Measurements from ENCODE around the gene CDC34.

CDC34 gene

DNA sequence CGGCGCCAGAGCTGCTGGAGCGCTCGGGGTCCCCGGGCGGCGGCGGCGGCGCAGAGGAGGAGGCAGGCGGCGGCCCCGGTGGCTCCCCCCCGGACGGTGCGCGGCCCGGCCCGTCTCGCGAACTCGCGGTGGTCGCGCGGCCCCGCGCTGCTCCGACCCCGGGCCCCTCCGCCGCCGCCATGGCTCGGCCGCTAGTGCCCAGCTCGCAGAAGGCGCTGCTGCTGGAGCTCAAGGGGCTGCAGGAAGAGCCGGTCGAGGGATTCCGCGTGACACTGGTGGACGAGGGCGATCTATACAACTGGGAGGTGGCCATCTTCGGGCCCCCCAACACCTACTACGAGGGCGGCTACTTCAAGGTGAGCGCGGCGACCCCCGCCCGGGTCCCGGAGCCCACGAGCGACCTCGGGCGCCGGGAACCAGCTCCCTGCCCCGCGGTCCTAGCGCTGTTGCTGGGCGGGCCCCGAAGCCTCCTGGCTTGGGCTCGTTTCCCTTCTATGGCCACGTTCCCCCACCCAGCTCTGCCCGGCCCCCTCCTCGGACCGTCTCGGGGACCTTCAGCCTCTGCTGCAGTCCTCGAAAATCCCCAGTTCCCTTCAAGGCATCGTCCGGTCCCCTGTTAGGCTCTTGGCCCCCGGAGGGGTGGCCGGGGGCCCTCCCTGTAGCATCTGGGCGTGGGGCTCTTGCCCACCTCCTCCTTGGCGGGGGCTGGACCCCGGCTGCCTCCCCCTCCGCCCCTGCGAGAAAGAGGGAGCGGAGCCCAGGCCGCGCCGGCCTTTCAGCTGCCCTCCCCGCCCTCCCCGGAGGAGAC lies at the start of gene CDC34:
TSS of gene CDC34 (plus strand) at position 8 of the 808 bp plus-strand sequence. CDS start at position 180, 172 bp downstream.
- Mint-ChIP-seq H3K27ac (peak within 1 kb of the TSS; percentile 84), H3K4me1 (ENCODE audit: low read depth) (peaks cover 3% of the 10 kb centered on the region), H3K4me3 (peak within 1 kb of the TSS; percentile 81), H3K9me3 (no peaks in the 10 kb centered on the region), H3K36me3 (ENCODE audit: low read depth) (no peaks in the 10 kb centered on the region), H3K27me3 (ENCODE audit: low read depth) (no peaks in the 10 kb centered on the region)
- no peak for DNase-seq (ENCODE audit: low spot score)

DNA sequence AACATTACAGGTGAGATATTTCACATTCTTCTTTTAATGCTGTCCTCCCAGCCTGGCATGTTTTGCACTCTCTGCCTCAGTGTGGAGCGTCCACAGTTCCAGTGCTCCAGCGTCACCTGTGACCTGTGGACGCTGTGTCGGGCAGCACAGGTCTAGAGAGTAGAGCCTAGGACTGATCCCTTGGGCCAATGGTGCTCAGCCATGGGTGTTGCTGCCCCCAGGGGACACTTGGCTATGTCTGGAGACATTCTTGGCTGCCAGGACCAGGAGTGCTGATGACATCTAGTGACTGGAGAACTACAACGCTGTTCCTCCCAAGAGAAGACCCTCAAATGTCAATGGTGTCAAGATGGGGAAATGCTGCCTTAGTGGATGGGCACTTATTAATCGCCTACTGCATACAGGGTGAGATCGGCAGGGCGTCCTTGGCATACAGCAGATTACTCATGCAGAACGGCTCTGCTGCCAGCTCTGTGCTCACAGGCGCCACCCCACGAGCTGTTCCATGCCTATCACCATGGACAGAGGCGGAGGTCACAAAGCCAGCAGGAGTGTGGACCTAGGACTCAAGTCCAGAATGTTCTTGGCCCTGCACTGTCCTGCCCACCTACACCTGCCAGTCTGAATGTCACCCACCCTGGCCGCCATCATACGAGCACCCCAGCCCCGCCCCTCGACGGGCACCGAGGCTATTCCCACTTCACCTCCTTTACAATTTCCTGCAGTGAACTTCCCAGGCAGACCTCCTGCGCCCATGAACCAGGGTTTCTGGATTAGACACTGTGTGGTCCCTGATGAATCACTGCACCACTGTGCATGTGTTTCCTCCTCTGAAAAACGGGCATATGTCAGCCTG lies 49.1 kb upstream of the CDC34 start:
- peaks cover 4% of the 10 kb centered on the region for H3K4me1 Mint-ChIP-seq (ENCODE audit: low read depth)
- no peak overlapping the region for H3K27ac Mint-ChIP-seq
- no peak for DNase-seq (ENCODE audit: low spot score)
- H3K9me3 Mint-ChIP-seq, result peaks cover 20% of the 10 kb centered on the region
- H3K27me3 Mint-ChIP-seq (ENCODE audit: low read depth), result peaks cover 11% of the 10 kb centered on the region
- H3K4me3 Mint-ChIP-seq, result no peak overlapping the region
- H3K36me3 Mint-ChIP-seq (ENCODE audit: low read depth), result peaks cover 12% of the 10 kb centered on the region

GRCh38 chr19:483332-484072 lies 48.1 kb upstream of the CDC34 start:
- Mint-ChIP-seq H3K27me3 (ENCODE audit: low read depth) (peaks cover 11% of the 10 kb centered on the region), H3K27ac (no peak overlapping the region), H3K9me3 (peaks cover 20% of the 10 kb centered on the region), H3K4me3 (no peak overlapping the region), H3K36me3 (ENCODE audit: low read depth) (peaks cover 12% of the 10 kb centered on the region), H3K4me1 (ENCODE audit: low read depth) (peaks cover 7% of the 10 kb centered on the region)
- DNase-seq (ENCODE audit: low spot score), result no peak

DNA sequence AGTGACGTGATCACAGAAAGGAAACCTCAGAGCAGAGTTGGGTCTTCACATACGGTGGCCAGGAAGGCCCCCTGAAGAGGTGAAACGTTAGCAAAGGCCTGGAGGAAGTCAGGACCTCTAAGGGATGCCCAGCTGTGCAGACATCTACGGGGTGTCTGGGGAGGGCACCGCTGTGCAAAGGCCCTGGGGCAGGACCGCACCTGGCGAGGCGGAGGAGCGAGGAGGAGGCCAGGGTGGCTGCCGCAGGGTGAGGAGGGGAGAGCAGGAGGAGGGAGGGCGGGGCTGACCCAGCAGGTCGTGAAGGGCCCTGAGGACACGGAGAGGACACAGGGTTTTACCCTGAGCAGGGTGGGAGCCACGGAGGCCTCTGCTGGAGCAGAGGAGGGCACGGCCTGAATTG lies 47.1 kb upstream of the CDC34 start:
- Mint-ChIP-seq H3K9me3 (peaks cover 20% of the 10 kb centered on the region), H3K4me1 (ENCODE audit: low read depth) (peaks cover 7% of the 10 kb centered on the region), H3K4me3 (no peak overlapping the region), H3K36me3 (ENCODE audit: low read depth) (peaks cover 12% of the 10 kb centered on the region), H3K27ac (no peak overlapping the region), H3K27me3 (ENCODE audit: low read depth) (peaks cover 11% of the 10 kb centered on the region)
- DNase-seq (ENCODE audit: low spot score), result no peak

DNA sequence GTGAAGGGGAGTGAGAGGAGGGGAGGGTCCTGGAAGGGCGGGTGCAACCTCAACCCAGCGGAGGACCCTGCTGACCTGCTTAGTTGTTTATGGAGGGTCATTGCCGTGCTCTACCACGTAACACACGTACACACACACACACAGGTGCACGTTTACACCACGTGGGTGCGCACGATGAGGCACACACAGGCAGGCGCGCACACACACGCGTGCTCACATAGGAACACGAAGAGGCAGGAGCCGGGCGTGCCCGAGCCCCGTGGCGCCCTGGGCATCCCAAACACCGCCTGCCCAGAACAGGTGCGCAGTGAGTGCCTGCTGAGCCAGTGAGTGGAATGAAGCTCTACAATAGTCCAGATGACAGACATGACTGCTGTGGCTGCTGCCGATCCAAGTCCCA lies 46.5 kb upstream of the CDC34 start:
- H3K27ac Mint-ChIP-seq, result no peak overlapping the region
- H3K36me3 Mint-ChIP-seq (ENCODE audit: low read depth), result peaks cover 12% of the 10 kb centered on the region
- H3K9me3 Mint-ChIP-seq, result peaks cover 17% of the 10 kb centered on the region
- H3K4me1 Mint-ChIP-seq (ENCODE audit: low read depth), result peaks cover 9% of the 10 kb centered on the region
- H3K4me3 Mint-ChIP-seq, result no peak overlapping the region
- DNase-seq (ENCODE audit: low spot score), result no peak
- H3K27me3 Mint-ChIP-seq (ENCODE audit: low read depth), result peaks cover 11% of the 10 kb centered on the region

DNA sequence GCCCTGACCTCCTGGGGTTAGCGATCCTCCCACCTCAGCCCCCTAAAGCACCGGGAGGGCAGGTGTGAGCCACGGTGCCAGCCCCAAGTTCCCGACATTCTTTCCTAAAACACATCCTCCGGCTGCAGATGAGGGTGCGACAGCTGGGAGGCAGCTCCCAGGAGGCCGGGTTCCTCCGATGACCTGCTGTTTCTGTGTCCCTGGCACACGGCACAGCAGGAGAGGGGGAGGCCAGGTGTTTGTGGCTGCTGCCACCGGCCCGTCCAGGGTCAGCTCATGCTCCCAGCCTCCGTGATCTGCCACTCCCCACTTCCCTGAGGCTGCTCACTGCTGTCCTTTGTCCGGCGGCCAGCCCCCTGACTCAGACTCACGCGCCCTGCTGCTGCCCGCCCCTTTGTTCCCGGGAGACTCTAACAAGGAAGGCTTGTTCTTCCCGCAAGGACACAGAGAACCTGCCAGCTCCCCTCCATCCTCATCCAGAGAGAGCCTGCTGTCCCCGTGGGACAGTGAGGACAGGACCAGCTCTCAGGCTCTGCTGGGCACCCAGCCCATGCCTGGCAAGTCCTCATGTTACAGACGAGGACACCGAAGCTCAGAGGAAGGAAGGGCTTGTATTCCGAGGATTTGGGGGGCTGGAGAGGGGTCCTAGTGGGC lies 45.9 kb upstream of the CDC34 start:
- Mint-ChIP-seq H3K36me3 (ENCODE audit: low read depth) (peaks cover 7% of the 10 kb centered on the region), H3K9me3 (peaks cover 11% of the 10 kb centered on the region), H3K4me1 (ENCODE audit: low read depth) (peaks cover 5% of the 10 kb centered on the region), H3K27me3 (ENCODE audit: low read depth) (peaks cover 5% of the 10 kb centered on the region), H3K4me3 (no peak overlapping the region), H3K27ac (no peak overlapping the region)
- no peak for DNase-seq (ENCODE audit: low spot score)

GRCh38 chr19:488505-489417 lies 42.8 kb upstream of the CDC34 start:
- DNase-seq (ENCODE audit: low spot score), result peak; percentile 90
- Mint-ChIP-seq H3K4me1 (ENCODE audit: low read depth) (peaks cover 7% of the 10 kb centered on the region), H3K27ac (peak overlapping the region; percentile 90)

DNA sequence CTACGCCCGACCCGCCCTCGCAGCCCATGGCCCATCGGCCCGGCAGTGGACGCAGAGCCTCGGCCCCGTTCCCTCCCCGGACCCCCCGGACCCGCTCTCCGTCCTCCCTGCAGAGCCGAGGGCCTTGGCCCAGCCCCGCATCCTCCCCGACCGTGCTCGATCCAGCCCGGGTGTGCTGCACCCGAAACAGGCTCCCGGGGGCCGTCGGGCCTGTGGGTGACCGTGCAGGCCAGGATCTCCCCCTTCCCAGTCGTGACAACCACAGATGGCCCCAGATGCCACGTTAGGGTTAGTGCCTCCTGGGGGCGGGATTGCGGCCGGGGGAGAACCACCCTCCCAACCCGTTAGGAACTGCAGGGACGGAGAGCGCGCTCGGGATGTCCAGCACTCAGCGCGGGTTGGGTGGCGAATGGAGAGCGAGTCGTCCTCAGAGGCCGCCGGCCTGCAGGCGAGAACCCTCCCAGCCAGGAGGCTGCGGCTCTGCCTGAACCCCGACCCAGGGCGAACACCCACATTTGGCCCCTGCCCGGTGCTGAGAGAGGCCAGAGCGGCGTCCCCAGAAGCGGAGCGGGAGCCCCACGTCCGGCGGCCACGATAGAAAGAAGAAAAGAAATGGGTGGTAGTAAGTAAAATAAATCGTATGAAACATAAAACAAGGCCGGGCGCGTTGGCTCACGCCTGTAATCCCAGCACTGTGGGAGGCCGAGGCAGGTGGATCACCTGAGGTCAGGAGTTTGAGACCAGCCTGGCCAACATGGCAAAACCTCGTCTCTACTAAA lies 42.0 kb upstream of the CDC34 start:
- no peak for DNase-seq (ENCODE audit: low spot score)
- peaks cover 7% of the 10 kb centered on the region for H3K4me1 Mint-ChIP-seq (ENCODE audit: low read depth)
- H3K9me3 Mint-ChIP-seq, result peaks cover 3% of the 10 kb centered on the region
- no peaks in the 10 kb centered on the region for H3K36me3 Mint-ChIP-seq (ENCODE audit: low read depth)
- H3K27ac Mint-ChIP-seq, result peak overlapping the region; percentile 68
- peaks cover 3% of the 10 kb centered on the region for H3K27me3 Mint-ChIP-seq (ENCODE audit: low read depth)
- H3K4me3 Mint-ChIP-seq, result peak overlapping the region; percentile 73

More at GRCh38 chr19:488505-489417, 42.8 kb upstream of the CDC34 start:
- peaks cover 3% of the 10 kb centered on the region for H3K27me3 Mint-ChIP-seq (ENCODE audit: low read depth)
- H3K36me3 Mint-ChIP-seq (ENCODE audit: low read depth), result no peaks in the 10 kb centered on the region
- H3K4me3 Mint-ChIP-seq, result peak overlapping the region; percentile 84
- peaks cover 3% of the 10 kb centered on the region for H3K9me3 Mint-ChIP-seq

GRCh38 chr19:491146-491741 lies 40.3 kb upstream of the CDC34 start:
- H3K4me3 Mint-ChIP-seq, result no peak overlapping the region
- H3K9me3 Mint-ChIP-seq, result peaks cover 3% of the 10 kb centered on the region
- H3K4me1 Mint-ChIP-seq (ENCODE audit: low read depth), result peaks cover 7% of the 10 kb centered on the region
- H3K27ac Mint-ChIP-seq, result no peak overlapping the region
- peaks cover 9% of the 10 kb centered on the region for H3K27me3 Mint-ChIP-seq (ENCODE audit: low read depth)
- DNase-seq (ENCODE audit: low spot score), result no peak
- H3K36me3 Mint-ChIP-seq (ENCODE audit: low read depth), result no peaks in the 10 kb centered on the region

DNA sequence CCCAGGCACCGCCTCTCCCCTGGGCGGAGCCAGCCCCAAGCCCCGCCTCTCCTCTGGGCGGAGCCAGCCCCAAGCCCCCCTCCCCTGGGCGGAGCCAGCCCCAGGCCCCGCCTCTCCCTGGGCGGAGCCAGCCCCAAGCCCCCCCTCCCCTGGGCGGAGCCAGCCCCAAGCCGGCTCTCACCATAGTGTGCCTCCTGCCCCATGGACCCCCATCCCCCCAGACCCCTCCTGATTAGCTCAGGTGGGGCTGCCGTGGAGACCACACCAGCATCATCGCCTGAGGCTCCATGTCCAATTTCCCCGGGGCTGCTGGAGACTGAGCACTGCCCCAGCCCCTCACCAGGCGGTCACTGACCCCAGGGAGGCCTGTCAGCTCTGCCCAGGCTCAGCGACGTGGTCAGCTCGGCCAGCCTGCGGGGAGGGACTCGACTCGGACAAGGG lies 39.4 kb upstream of the CDC34 start:
- Mint-ChIP-seq H3K4me3 (no peak overlapping the region), H3K9me3 (peaks cover 3% of the 10 kb centered on the region), H3K4me1 (ENCODE audit: low read depth) (peaks cover 7% of the 10 kb centered on the region), H3K36me3 (ENCODE audit: low read depth) (no peaks in the 10 kb centered on the region), H3K27ac (no peak overlapping the region), H3K27me3 (ENCODE audit: low read depth) (peaks cover 9% of the 10 kb centered on the region)
- DNase-seq (ENCODE audit: low spot score), result no peak

DNA sequence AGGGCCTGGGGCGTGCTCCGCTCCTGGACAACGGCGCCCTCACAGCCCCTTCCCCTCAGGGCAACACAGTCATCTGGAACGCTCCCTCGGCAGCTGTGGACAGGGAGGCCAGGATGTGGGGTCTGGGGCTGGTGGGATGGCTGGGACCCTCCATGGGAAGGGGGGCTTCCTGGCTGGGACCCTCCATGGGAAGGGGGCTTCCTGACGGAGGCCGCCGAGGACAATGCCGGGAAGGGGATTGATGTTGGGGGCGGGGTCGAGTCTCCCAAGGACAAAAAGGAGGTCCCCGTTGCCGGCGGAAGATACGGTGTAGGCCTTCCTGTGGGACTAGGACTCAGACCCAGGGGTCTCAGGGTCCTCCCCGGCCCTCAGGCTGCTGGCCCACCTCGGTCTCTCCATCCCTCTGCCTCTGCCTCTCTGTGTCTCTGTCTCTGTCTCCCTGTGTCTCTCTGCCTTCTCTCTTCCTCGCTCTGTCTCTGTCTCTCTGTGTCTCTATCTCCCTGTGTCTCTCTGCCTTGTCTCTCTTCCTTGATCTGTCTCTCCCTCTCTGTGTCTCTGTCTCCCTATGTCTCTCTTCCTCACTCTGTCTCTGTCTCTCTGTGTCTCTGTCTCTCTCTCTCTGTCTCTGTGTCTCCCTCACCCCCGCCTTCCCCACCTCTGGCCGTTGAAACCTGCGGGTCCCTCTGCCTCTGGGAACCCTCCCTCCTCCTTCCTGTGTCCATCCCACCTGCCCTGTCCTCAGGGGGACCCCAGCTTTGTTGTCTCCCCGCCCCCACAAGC lies 38.0 kb upstream of the CDC34 start:
- DNase-seq (ENCODE audit: low spot score), result no peak
- Mint-ChIP-seq H3K4me3 (no peak overlapping the region), H3K4me1 (ENCODE audit: low read depth) (peaks cover 4% of the 10 kb centered on the region), H3K9me3 (peaks cover 3% of the 10 kb centered on the region), H3K36me3 (ENCODE audit: low read depth) (no peaks in the 10 kb centered on the region), H3K27ac (peak overlapping the region; percentile 60), H3K27me3 (ENCODE audit: low read depth) (peaks cover 14% of the 10 kb centered on the region)
